BLaER1 treated with 17β-estradiol and CSF1 and Interleukin-3, amounts not matched to agents 10 nM and 100 nM (cell line): ENCODE measurements around the gene RTF1.

Experiments
- H3K27ac ChIP-seq, 11 experiments: shearing (Covaris generic); formaldehyde crosslinking; 2 replicates each; pipeline ENCODE4 v1.8.1; 2022
- H3K27me3 ChIP-seq, 11 experiments: shearing (Covaris generic); formaldehyde crosslinking; 2 replicates each; pipeline ENCODE4 v1.8.1; 2022
- H3K36me3 ChIP-seq, 11 experiments: shearing (Covaris generic); formaldehyde crosslinking; 2 replicates each; pipeline ENCODE4 v1.8.1; 2022
- H3K4me1 ChIP-seq, 10 experiments: shearing (Covaris generic); formaldehyde crosslinking; 2 replicates each; pipeline ENCODE4 v1.8.1; 2022
- H3K4me2 ChIP-seq, 11 experiments: shearing (Covaris generic); formaldehyde crosslinking; 2 replicates each; pipeline ENCODE4 v1.8.1; 2022
- H3K4me3 ChIP-seq, 10 experiments: shearing (Covaris generic); formaldehyde crosslinking; 2 replicates each; pipeline ENCODE4 v1.8.1; 2022
- H3K9ac ChIP-seq, 11 experiments: shearing (Covaris generic); formaldehyde crosslinking; 2 replicates each; pipeline ENCODE4 v1.8.1; 2022
- H3K9me3 ChIP-seq, 11 experiments: shearing (Covaris generic); formaldehyde crosslinking; replicated peaks in 1 of 11; 2 replicates each; pipeline ENCODE4 v1.8.1; 2022
- H4K20me1 ChIP-seq, 11 experiments: shearing (Covaris generic); formaldehyde crosslinking; 2 replicates each; pipeline ENCODE4 v1.8.1; 2022
- Cebpa-rat ChIP-seq, 11 experiments: shearing (Covaris generic); IDR thresholded peaks; 2 replicates each; pipeline ENCODE4 v1.8.1; 2022

The RTF1 gene

GRCh38 chr15:41494922-41495735 is 78.2 kb downstream of the RTF1 start:
- H3K4me1 ChIP-seq: peaks cover 32 to 86% (median 73%) of the 10 kb centered on the region in 10 experiments
- peak overlapping the region; percentile 60 to 76 (median 68) for H3K4me3 ChIP-seq
- no peak for TF ChIP-seq Cebpa-rat (IDR thresholded peaks at IDR 0.05)
- no peaks in the 10 kb centered on the region for H3K36me3 ChIP-seq
- no peaks in the 10 kb centered on the region for H3K9me3 ChIP-seq
- peaks cover 3 to 61% (median 48%) of the 10 kb centered on the region in 11 experiments; a peak in 20 of 22 replicates for H4K20me1 ChIP-seq
- peak overlapping the region; percentile 97 to 100 (median 100) for H3K4me2 ChIP-seq
- H3K27me3 ChIP-seq: peaks cover 42 to 91% (median 69%) of the 10 kb centered on the region in 11 experiments
- no peak overlapping the region for H3K27ac ChIP-seq
- H3K9ac ChIP-seq: peak overlapping the region in 9 of 11 experiments; percentile 9 to 90 (median 84); a peak in 13 of 22 replicates

- Histone ChIP-seq H3K4me2 (peak overlapping the region; percentile 97 to 100 (median 100)), H3K4me3 (peak overlapping the region in 9 of 10 experiments; percentile 60 to 76 (median 67); a peak in 15 of 20 replicates)
Measured at GRCh38 chr15:41495736-41496599, 79.1 kb downstream of the RTF1 start.

GRCh38 chr15:41498657-41499056 is 81.8 kb downstream of the RTF1 start:
- no peak overlapping the region for H3K27ac ChIP-seq
- H3K9me3 ChIP-seq: no peaks in the 10 kb centered on the region
- no peaks in the 10 kb centered on the region for H3K36me3 ChIP-seq
- H3K4me2 ChIP-seq: peak overlapping the region in 9 of 11 experiments; percentile 30 to 100 (median 99); a peak in 17 of 22 replicates
- TF ChIP-seq Cebpa-rat (IDR thresholded peaks at IDR 0.05): no peak
- H3K27me3 ChIP-seq: peaks cover 56 to 99% (median 69%) of the 10 kb centered on the region in 11 experiments
- H4K20me1 ChIP-seq: peaks cover 3 to 81% (median 64%) of the 10 kb centered on the region in 11 experiments; a peak in 20 of 22 replicates
- no peak overlapping the region for H3K4me3 ChIP-seq
- no peak overlapping the region for H3K9ac ChIP-seq
- H3K4me1 ChIP-seq: peaks cover 41 to 86% (median 74%) of the 10 kb centered on the region in 10 experiments

More at GRCh38 chr15:41495736-41496599, 79.1 kb downstream of the RTF1 start:
- Histone ChIP-seq H4K20me1 (peaks cover 3 to 70% (median 56%) of the 10 kb centered on the region in 11 experiments; a peak in 20 of 22 replicates), H3K27ac (no peak overlapping the region), H3K9me3 (no peaks in the 10 kb centered on the region), H3K9ac (peak overlapping the region in 4 of 11 experiments; percentile 12 to 87 (median 86); a peak in 1 of 22 replicates), H3K36me3 (no peaks in the 10 kb centered on the region), H3K27me3 (peaks cover 42 to 99% (median 69%) of the 10 kb centered on the region in 11 experiments), H3K4me1 (peaks cover 30 to 86% (median 73%) of the 10 kb centered on the region in 10 experiments)
- no peak for TF ChIP-seq Cebpa-rat (IDR thresholded peaks at IDR 0.05)

- peaks cover 3 to 75% (median 59%) of the 10 kb centered on the region in 11 experiments; a peak in 20 of 22 replicates for H4K20me1 ChIP-seq
- H3K4me3 ChIP-seq: no peak overlapping the region
- peak overlapping the region in 9 of 11 experiments; percentile 30 to 100 (median 99); a peak in 17 of 22 replicates for H3K4me2 ChIP-seq
- no peaks in the 10 kb centered on the region for H3K9me3 ChIP-seq
- no peaks in the 10 kb centered on the region for H3K36me3 ChIP-seq
- no peak overlapping the region for H3K9ac ChIP-seq
- peaks cover 38 to 87% (median 75%) of the 10 kb centered on the region in 10 experiments for H3K4me1 ChIP-seq
- no peak overlapping the region for H3K27ac ChIP-seq
- no peak for TF ChIP-seq Cebpa-rat (IDR thresholded peaks at IDR 0.05)
- peaks cover 50 to 98% (median 62%) of the 10 kb centered on the region in 11 experiments for H3K27me3 ChIP-seq
Measured at GRCh38 chr15:41499109-41499851, 82.4 kb downstream of the RTF1 start.

- Histone ChIP-seq H3K9ac (peak overlapping the region in 7 of 11 experiments; percentile 14 to 73 (median 64); a peak in 11 of 22 replicates), H3K27me3 (peaks cover 29 to 77% (median 42%) of the 10 kb centered on the region in 11 experiments)
Measured at GRCh38 chr15:41501191-41501917, 84.5 kb downstream of the RTF1 start.

GRCh38 chr15:41501931-41502794 is 85.3 kb downstream of the RTF1 start:
- peak overlapping the region in 3 of 11 experiments; percentile 42 to 59 (median 56); a peak in 5 of 22 replicates for H3K27ac ChIP-seq
- H3K4me3 ChIP-seq: peak overlapping the region; percentile 50 to 67 (median 56)
- no peaks in the 10 kb centered on the region for H3K9me3 ChIP-seq
- H3K9ac ChIP-seq: peak overlapping the region in 8 of 11 experiments; percentile 6 to 73 (median 56); a peak in 13 of 22 replicates
- H4K20me1 ChIP-seq: peaks cover 0 to 56% (median 30%) of the 10 kb centered on the region in 11 experiments; a peak in 15 of 22 replicates
- H3K27me3 ChIP-seq: peaks cover 21 to 69% (median 34%) of the 10 kb centered on the region in 11 experiments
- no peak for TF ChIP-seq Cebpa-rat (IDR thresholded peaks at IDR 0.05)
- peaks cover 30 to 68% (median 61%) of the 10 kb centered on the region in 10 experiments for H3K4me1 ChIP-seq
- peak overlapping the region; percentile 92 to 100 (median 99) for H3K4me2 ChIP-seq
- no peaks in the 10 kb centered on the region for H3K36me3 ChIP-seq

More at GRCh38 chr15:41501191-41501917, 84.5 kb downstream of the RTF1 start:
- Histone ChIP-seq H3K4me1 (peaks cover 30 to 72% (median 61%) of the 10 kb centered on the region in 10 experiments), H3K27ac (peak overlapping the region in 3 of 11 experiments; percentile 42 to 56 (median 45); a peak in 5 of 22 replicates), H3K4me3 (peak overlapping the region; percentile 50 to 67 (median 56)), H3K9me3 (no peaks in the 10 kb centered on the region), H4K20me1 (peaks cover 0 to 60% (median 38%) of the 10 kb centered on the region in 11 experiments; a peak in 17 of 22 replicates), H3K36me3 (no peaks in the 10 kb centered on the region), H3K4me2 (peak overlapping the region; percentile 92 to 100 (median 99))
- TF ChIP-seq Cebpa-rat (IDR thresholded peaks at IDR 0.05): no peak
